Measurements from ENCODE around the gene FAM89B. TPM values are rescaled to one million over a fixed set of nuclear protein-coding genes. Genes with fewer than 3 reads are reported as not detected.

Gene FAM89B
- total RNA-seq, 3 donors from 2014 or later = 26.4 to 61.2 (median 28.5) TPM

GRCh38 chr11:65569164-65569972 is 3.0 kb upstream of the FAM89B start:
- no peak for DNase-seq
- TF ChIP-seq CTCF (IDR thresholded peaks at IDR 0.05) = no peak
- H3K4me1 ChIP-seq (ENCODE audit: low read depth) = peaks cover 46% of the 10 kb centered on the region
- peak; percentile 17 for ATAC-seq
- H3K4me3 ChIP-seq = peak overlapping the region; percentile 54
- H3K36me3 ChIP-seq (ENCODE audit: low read depth) = no peaks in the 10 kb centered on the region
- intact Hi-C loops (cut with DNase I, micrococcal nuclease) = no loop called here
- H3K9me3 ChIP-seq = no peaks in the 10 kb centered on the region

GRCh38 chr11:65569973-65570918 is 2.1 kb upstream of the FAM89B start, which contains the start of gene ZNRD2:
Gene ZNRD2, plus strand, starts transcription at chr11:65570477. Its CDS starts 15 bp downstream, at chr11:65570492.
- Histone ChIP-seq H3K4me1 (ENCODE audit: low read depth) (peaks cover 53% of the 10 kb centered on the region), H3K4me3 (peak within 1 kb of the TSS; percentile 54), H3K36me3 (ENCODE audit: low read depth) (no peaks in the 10 kb centered on the region), H3K9me3 (no peaks in the 10 kb centered on the region)
- peak; percentile 32 for TF ChIP-seq CTCF (IDR thresholded peaks at IDR 0.05)
- ATAC-seq (peak; percentile 79), DNase-seq (peak; percentile 97 to 100 (median 97))
- intact Hi-C loops (cut with DNase I, micrococcal nuclease) = no loop called here

GRCh38 chr11:65571420-65571819 is 918 bp upstream of the FAM89B start:
- TF ChIP-seq CTCF (IDR thresholded peaks at IDR 0.05) = no peak
- Histone ChIP-seq H3K36me3 (ENCODE audit: low read depth) (no peaks in the 10 kb centered on the region), H3K9me3 (no peaks in the 10 kb centered on the region), H3K4me3 (no peak overlapping the region), H3K4me1 (ENCODE audit: low read depth) (peaks cover 55% of the 10 kb centered on the region)
- DNase-seq = no peak
- no peak for ATAC-seq
- intact Hi-C loops (cut with DNase I, micrococcal nuclease) = no loop called here

GRCh38 chr11:65571940-65572339 is 398 bp upstream of the FAM89B start:
- DNase-seq (no peak), ATAC-seq (no peak)
- intact Hi-C loops (cut with DNase I, micrococcal nuclease) = no loop called here
- Histone ChIP-seq H3K36me3 (ENCODE audit: low read depth) (no peaks in the 10 kb centered on the region), H3K4me1 (ENCODE audit: low read depth) (peaks cover 60% of the 10 kb centered on the region), H3K9me3 (no peaks in the 10 kb centered on the region), H3K4me3 (no peak overlapping the region)
- no peak for TF ChIP-seq CTCF (IDR thresholded peaks at IDR 0.05)

GRCh38 chr11:65573391-65574079 is 1.2 kb downstream of the FAM89B start:
- H3K36me3 ChIP-seq (ENCODE audit: low read depth) = no peaks in the 10 kb centered on the region
- H3K4me1 ChIP-seq (ENCODE audit: low read depth) = peaks cover 68% of the 10 kb centered on the region
- H3K9me3 ChIP-seq = no peaks in the 10 kb centered on the region
- TF ChIP-seq CTCF (IDR thresholded peaks at IDR 0.05) = no peak
- ATAC-seq (no peak), DNase-seq (peak; percentile 54 to 77 (median 66))
- intact Hi-C loops (cut with DNase I, micrococcal nuclease) = no loop called here
- no peak overlapping the region for H3K4me3 ChIP-seq

Data from mucosa of descending colon (tissue), 3 donors.